Neural progenitor cell (in vitro differentiated cells): ENCODE measurements around the gene NAA25.

Experiments used
- CTCF ChIP-seq: fragments of 200-600 bp; sonication (generic); IDR thresholded peaks from 2 replicates; pipeline ENCODE4 v1.5.1; 2017; ENCODE audit warnings: antibody characterized with exemption, mild to moderate bottlenecking
- EZH2 ChIP-seq: fragments of 200-600 bp; sonication (generic); IDR thresholded peaks from 2 replicates; pipeline ENCODE4 v1.6.1; 2017; ENCODE audit warnings: antibody characterized with exemption, mild to moderate bottlenecking, moderate library complexity
- EZH2phosphoT487 ChIP-seq: fragments of 200-600 bp; sonication (generic); IDR thresholded peaks from 2 replicates; pipeline ENCODE4 v1.6.1; 2017; ENCODE audit warnings: antibody characterized with exemption

DNA sequence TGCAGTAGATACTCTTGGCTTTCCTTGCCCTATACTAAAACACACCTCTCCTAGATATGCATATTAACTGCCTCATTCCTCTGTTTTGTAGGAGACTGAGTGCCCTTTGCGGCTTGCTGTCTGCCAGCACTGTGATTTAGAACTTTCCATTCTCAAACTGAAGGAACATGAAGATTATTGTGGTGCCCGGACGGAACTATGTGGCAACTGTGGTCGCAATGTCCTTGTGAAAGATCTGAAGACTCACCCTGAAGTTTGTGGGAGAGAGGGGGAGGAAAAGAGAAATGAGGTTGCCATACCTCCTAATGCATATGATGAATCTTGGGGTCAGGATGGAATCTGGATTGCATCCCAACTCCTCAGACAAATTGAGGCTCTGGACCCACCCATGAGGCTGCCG, 32.1 kb upstream of the NAA25 start:
- TF ChIP-seq CTCF = no peak
- no peak for TF ChIP-seq EZH2phosphoT487
- no peak for TF ChIP-seq EZH2
